Erythroblast (primary cell): ENCODE measurements around the gene NXPE1.

Experiments
- GATA1 ChIP-seq: IDR thresholded peaks from 2 replicates; pipeline ENCODE4 v1.6.1; 2011; ENCODE audit warnings: low read depth, mild to moderate bottlenecking, control low read depth, low read length, moderate library complexity
- POLR2A ChIP-seq: IDR thresholded peaks from 2 replicates; pipeline ENCODE4 v1.6.1; 2011; ENCODE audit warnings: mild to moderate bottlenecking, low read length

GRCh38 chr11:114524122-114524521 is 35.6 kb downstream of the NXPE1 start:
- no peak for TF ChIP-seq POLR2A
- TF ChIP-seq GATA1 = no peak
